IPS-18a (cell line): Measurements from ENCODE around the gene NCKAP1.
"Not testable (repeated sequence)": the region's sequence is repeated elsewhere in the genome, so short reads cannot be mapped to it uniquely, and the experiment has no call there.

ENCODE experiments used
- H3K27ac ChIP-seq: one replicate; pipeline ENCODE4 v1.5.1; 2013; ENCODE audit warnings: low read length
- H3K27me3 ChIP-seq: one replicate; pipeline ENCODE4 v1.6.1; 2013; ENCODE audit warnings: mild to moderate bottlenecking, low read length; ENCODE audit not compliant: control insufficient read depth, insufficient read depth
- H3K36me3 ChIP-seq: one replicate; pipeline ENCODE4 v1.6.1; 2013; ENCODE audit warnings: low read depth, low read length; ENCODE audit not compliant: control insufficient read depth
- H3K4me1 ChIP-seq: one replicate; pipeline ENCODE4 v1.6.1; 2013; ENCODE audit warnings: low read depth, low read length; ENCODE audit not compliant: control insufficient read depth
- H3K4me3 ChIP-seq: one replicate; pipeline ENCODE4 v1.5.1; 2013; ENCODE audit warnings: low read length
- H3K9ac ChIP-seq: one replicate; pipeline ENCODE4 v1.6.1; 2013; ENCODE audit warnings: mild to moderate bottlenecking, low read length, moderate library complexity
- H3K9me3 ChIP-seq: one replicate; pipeline ENCODE4 v1.6.1; 2013; ENCODE audit warnings: low read depth, low read length; ENCODE audit not compliant: control insufficient read depth

The NCKAP1 gene

DNA sequence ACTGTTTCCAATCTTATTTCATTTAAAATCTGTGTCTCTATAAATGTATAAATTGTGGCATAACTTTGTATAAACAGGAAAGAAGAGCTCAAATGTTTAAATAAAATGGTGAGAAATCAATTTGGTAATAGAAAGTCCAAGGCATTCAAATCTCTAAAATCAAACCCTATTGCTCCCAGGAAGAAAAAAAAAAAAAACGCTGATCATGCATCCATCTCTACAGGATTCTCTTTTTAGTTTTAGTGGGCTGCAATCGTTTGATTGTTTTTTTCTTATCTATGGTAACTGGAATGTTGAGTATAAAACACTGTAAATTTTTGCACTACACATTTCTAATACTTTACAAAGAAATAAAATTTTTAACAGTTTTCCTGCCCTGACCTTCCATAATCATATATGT, 75.6 kb downstream of the NCKAP1 start:
- H3K9me3 ChIP-seq = no peaks in the 10 kb centered on the region
- H3K27ac ChIP-seq = no peak overlapping the region
- no peaks in the 10 kb centered on the region for H3K27me3 ChIP-seq
- no peak overlapping the region for H3K9ac ChIP-seq
- H3K4me3 ChIP-seq = no peak overlapping the region
- no peaks in the 10 kb centered on the region for H3K4me1 ChIP-seq
- peaks cover 57% of the 10 kb centered on the region for H3K36me3 ChIP-seq

DNA sequence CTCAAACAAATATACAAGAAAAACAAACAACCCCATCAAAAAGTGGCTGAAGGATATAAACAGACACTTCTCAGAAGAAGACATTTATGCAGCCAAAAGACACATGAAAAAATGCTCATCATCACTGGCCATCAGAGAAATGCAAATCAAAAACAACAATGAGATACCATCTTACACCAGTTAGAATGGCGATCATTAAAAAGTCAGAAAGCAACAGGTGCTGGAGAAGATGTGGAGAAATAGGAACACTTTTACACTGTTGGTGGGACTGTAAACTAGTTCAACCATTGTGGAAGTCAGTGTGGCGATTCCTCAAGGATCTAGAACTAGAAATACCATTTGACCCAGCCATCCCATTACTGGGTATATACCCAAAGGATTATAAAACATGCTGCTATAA, 77.4 kb downstream of the NCKAP1 start:
- peaks cover 58% of the 10 kb centered on the region for H3K36me3 ChIP-seq
- not testable (repeated sequence) for H3K4me1 ChIP-seq, H3K27me3 ChIP-seq, H3K9me3 ChIP-seq, H3K4me3 ChIP-seq, H3K27ac ChIP-seq, H3K9ac ChIP-seq

DNA sequence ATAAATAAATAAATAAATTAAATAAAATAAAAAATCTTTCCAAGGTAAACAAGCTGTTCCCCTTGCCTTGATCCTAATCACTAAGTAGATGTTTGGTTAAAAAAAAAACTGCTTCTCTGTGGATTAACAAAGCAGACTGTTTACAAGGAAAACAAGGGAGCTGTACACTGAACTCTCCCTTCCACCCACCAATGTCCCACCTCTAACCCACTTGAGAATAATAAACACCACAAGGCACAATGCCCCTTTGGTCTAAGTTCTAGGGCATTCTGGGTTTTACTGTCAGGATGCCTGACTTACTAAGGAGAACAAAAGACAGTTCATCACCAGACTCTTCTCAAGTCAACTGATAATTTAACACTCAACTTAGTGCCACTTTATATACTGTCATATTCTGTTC, 83.5 kb downstream of the NCKAP1 start:
- H3K27me3 ChIP-seq = no peaks in the 10 kb centered on the region
- H3K9ac ChIP-seq = no peak overlapping the region
- peaks cover 78% of the 10 kb centered on the region for H3K36me3 ChIP-seq
- H3K27ac ChIP-seq = no peak overlapping the region
- H3K4me1 ChIP-seq = no peaks in the 10 kb centered on the region
- H3K9me3 ChIP-seq = no peaks in the 10 kb centered on the region
- H3K4me3 ChIP-seq = no peak overlapping the region

DNA sequence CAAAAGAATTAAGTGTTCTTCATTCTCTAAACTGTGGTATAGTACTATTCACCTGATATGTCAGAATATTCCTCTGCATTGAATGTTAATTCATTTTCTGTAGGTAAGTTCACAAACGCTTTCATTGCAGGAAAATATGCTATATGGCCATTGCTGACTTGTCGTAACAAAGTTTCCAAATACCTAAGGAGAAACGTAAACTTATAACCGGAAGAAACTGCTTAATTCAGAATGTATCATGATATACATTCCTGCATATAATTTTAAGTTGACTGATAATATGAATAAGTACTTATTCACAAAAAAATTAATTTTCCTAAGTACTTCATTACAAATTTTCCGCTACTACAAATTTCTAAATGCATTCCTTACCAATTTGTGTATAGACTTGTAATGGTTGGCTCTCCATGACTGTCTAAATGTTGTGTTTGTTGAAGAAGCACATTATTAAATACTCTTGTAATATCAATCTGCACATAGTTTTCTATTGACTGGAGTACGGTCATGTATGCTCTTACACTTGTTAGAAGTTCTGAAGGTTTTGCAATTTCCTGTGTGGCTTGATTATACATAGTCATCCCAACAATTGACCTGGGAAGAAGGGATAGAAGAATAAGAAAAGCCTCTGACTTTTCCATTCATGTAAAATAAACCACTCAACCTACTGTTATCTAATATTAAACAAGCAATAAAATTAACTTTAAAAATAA, 85.4 kb downstream of the NCKAP1 start:
- Histone ChIP-seq H3K9me3 (no peaks in the 10 kb centered on the region), H3K27me3 (no peaks in the 10 kb centered on the region), H3K9ac (no peak overlapping the region), H3K36me3 (peaks cover 76% of the 10 kb centered on the region), H3K4me3 (no peak overlapping the region), H3K27ac (no peak overlapping the region), H3K4me1 (no peaks in the 10 kb centered on the region)

DNA sequence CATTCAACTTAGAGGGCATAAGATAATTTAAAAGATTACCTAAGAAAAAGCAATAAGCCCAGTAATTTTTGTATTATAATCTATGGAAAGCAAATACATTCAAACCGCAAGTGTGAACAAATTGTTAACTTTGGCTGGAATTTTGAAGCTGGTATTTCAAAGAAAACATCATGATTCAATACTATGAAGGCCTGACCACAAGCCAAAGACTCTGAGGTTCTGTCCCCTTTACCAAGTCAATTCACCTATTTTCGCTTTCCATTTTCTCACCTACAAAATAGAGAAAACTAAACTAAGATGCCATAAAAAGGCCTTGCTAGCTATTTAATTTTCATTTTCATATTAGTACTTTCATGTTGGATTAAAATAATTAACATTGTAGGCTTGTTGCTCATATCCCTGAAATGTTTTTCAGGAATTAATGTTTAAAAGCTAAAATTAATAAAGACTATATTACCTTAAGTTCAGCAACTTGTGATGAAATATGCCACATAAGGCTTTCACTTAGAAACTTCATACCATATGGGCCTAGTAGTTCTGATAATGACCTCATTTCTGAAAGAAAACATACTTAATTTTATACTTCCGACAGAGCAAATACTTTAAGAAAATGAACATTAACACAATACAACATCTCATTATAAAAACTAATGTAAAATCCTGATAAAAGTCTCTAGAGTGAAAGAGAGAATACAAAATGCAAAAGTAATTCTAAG, 86.2 kb downstream of the NCKAP1 start:
- no peak overlapping the region for H3K9ac ChIP-seq
- no peak overlapping the region for H3K27ac ChIP-seq
- H3K4me1 ChIP-seq = no peaks in the 10 kb centered on the region
- H3K4me3 ChIP-seq = no peak overlapping the region
- peaks cover 74% of the 10 kb centered on the region for H3K36me3 ChIP-seq
- no peaks in the 10 kb centered on the region for H3K9me3 ChIP-seq
- H3K27me3 ChIP-seq = no peaks in the 10 kb centered on the region

DNA sequence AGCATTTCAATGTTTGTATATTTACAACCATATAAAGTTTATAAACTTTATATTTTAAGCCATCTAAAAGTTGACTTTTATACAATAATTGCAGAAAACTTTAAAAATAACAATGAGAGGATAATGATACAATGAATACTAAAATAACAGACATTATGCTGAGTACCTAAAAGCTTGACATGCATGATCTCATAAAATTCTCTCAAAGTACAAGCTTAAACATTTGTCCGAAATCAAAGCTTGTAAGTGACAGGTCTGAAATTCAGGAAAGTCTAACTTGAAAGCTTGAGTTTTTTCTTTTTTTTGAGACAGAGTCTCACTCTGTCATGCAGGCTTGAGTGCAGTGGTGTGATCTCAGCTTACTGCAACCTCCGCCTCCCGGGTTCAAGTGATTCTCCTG, 87.7 kb downstream of the NCKAP1 start:
- H3K9me3 ChIP-seq = no peaks in the 10 kb centered on the region
- H3K27ac ChIP-seq = no peak overlapping the region
- no peak overlapping the region for H3K9ac ChIP-seq
- H3K4me3 ChIP-seq = no peak overlapping the region
- H3K36me3 ChIP-seq = peaks cover 67% of the 10 kb centered on the region
- H3K27me3 ChIP-seq = no peaks in the 10 kb centered on the region
- no peaks in the 10 kb centered on the region for H3K4me1 ChIP-seq

DNA sequence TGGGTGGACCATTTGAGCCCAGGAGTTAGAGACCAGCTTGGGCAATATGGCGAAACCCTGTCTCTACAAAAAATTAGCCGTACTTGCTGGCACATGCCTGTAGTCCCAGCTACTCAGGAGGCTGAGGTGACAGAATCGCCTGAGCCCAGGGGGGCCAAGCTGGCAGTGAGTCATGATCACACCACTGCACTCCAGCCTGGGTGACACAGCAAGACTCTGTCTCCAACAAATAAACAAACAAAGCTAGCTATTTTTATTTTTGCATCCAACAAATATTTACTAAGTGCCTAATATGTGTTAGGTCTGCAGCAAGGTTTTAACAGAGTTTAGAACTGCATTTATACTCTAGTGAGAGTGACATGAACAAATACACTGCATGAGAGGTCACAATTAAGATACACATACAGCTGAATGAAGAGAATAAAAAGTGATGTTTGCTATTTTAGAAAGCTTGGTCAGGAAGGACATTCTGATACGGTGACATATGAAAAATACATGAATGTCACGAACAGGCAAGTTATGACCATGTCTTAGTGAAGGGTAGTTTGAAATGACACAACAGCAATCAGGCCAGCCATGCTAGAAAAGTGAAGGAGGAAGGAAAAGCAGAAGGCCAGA, 88.6 kb downstream of the NCKAP1 start:
- Histone ChIP-seq H3K4me3 (no peak overlapping the region), H3K27me3 (no peaks in the 10 kb centered on the region), H3K9me3 (no peaks in the 10 kb centered on the region), H3K9ac (no peak overlapping the region), H3K36me3 (peaks cover 61% of the 10 kb centered on the region), H3K27ac (no peak overlapping the region), H3K4me1 (no peaks in the 10 kb centered on the region)

DNA sequence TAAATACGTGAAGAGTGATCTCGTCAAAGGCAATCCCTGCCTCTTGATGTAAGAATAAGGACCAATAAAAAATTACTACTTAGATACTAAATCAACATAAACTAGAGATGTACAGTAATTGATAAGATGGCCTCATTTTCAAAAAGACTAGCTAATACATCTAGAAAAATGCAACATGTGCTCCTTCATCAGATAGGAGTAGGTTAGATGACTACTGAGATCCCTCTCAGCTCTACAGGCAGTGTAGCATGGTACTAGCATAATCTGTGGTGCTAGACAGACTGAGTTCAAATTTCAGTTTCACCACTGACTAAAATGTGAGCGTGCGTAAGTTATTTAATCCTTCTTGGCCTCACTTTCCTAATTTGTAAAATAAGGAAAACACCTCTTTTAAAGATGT, 89.2 kb downstream of the NCKAP1 start:
- Histone ChIP-seq H3K27ac (no peak overlapping the region), H3K9me3 (no peaks in the 10 kb centered on the region), H3K27me3 (no peaks in the 10 kb centered on the region), H3K4me1 (no peaks in the 10 kb centered on the region), H3K36me3 (peaks cover 58% of the 10 kb centered on the region), H3K9ac (no peak overlapping the region), H3K4me3 (no peak overlapping the region)

DNA sequence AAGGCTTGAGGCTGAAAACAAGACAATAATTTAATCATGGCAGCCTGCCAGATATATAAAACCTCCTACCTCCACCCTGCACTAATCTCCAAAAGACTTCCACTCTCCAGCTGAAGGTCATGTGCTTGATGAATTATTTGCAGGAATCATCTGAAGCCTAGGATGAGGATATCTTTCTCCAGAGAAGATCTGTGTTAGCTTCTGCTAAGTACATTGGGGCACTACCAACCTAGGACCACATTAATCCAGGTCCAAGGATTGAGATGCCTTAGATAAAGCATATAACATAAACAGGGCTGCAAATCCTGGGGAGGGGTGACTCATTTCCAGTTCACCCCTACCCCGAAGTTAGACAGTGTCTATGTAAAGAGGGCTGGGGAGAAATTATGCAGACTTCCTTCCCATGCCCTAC, 91.3 kb downstream of the NCKAP1 start:
- Histone ChIP-seq H3K36me3 (peaks cover 52% of the 10 kb centered on the region), H3K27me3 (no peaks in the 10 kb centered on the region), H3K4me3 (no peak overlapping the region), H3K27ac (no peak overlapping the region), H3K9ac (no peak overlapping the region), H3K9me3 (no peaks in the 10 kb centered on the region), H3K4me1 (no peaks in the 10 kb centered on the region)

DNA sequence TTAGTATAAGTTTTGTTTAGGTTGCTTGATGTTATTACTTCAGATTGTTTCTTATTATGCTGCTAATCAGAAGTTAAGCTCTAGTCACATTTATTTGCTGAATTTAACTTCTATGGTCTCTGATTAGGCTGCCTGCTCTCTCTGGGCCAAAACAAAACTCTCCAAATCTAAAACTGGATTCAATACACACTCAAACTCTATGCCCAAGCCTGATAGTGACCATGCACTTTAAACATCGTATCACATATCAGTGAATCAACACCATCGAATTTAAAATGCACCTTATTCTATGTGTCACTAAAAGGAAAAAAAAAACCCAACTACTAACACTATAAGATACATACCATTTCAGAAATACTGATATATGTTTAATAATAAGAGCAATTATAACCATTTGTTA, 94.9 kb downstream of the NCKAP1 start:
- Histone ChIP-seq H3K9ac (no peak overlapping the region), H3K4me3 (no peak overlapping the region), H3K27me3 (no peaks in the 10 kb centered on the region), H3K4me1 (no peaks in the 10 kb centered on the region), H3K9me3 (no peaks in the 10 kb centered on the region), H3K36me3 (peaks cover 48% of the 10 kb centered on the region), H3K27ac (no peak overlapping the region)

DNA sequence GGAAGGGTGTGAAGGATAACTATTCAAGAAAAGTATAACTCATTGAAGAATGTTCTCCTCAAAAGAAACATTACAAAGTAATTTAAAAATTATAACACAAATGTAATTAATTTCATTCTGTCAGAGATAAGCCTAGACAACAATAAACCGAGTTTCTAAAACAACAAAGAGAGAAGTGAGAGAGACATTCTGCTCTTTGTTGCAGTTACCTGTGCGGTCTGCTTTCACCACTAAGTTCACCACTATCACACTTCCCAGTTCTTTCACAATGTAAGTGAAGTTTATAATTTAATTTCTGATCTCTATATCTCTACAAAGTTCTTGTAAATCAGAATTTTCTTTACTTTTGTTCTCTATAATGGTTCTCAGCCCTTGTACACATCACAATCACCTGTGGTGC, 95.5 kb downstream of the NCKAP1 start:
- H3K9ac ChIP-seq = no peak overlapping the region
- H3K4me3 ChIP-seq = no peak overlapping the region
- H3K36me3 ChIP-seq = peaks cover 46% of the 10 kb centered on the region
- no peak overlapping the region for H3K27ac ChIP-seq
- no peaks in the 10 kb centered on the region for H3K27me3 ChIP-seq
- no peaks in the 10 kb centered on the region for H3K4me1 ChIP-seq
- no peaks in the 10 kb centered on the region for H3K9me3 ChIP-seq

DNA sequence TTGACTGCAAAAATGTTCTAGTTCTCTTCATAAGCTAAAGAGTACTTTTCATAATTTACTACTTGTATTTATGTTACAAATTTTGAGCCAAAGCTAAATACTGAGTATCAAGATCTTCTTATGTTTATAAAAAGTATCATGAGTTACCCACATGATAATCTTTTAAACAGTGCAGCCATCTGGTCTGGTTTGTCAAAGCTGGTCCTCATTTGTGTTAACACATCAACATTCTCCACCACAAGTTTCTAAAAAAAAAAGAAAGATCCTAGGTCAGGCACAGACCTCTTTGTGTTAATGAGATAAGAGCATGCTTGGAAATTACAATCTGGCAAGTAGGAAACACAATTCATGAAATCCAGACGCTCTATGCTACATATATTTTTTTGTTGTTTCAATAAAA, 96.3 kb downstream of the NCKAP1 start:
- H3K27me3 ChIP-seq = no peaks in the 10 kb centered on the region
- H3K36me3 ChIP-seq = peaks cover 45% of the 10 kb centered on the region
- no peak overlapping the region for H3K9ac ChIP-seq
- no peak overlapping the region for H3K27ac ChIP-seq
- H3K4me1 ChIP-seq = no peaks in the 10 kb centered on the region
- H3K4me3 ChIP-seq = no peak overlapping the region
- H3K9me3 ChIP-seq = no peaks in the 10 kb centered on the region
